GM21619 (cell line): Measurements from ENCODE around the gene RNU5B-1.
"Not testable (repeated sequence)": the region's sequence is repeated elsewhere in the genome, so short reads cannot be mapped to it uniquely, and the experiment has no call there.

ENCODE experiments used
- ATAC-seq: cut with Tn5 transposase; IDR thresholded peaks from one replicate; pipeline ENCODE4 v1.9.1; 2021; ENCODE audit not compliant: unreplicated experiment

The RNU5B-1 gene

GRCh38 chr15:65304381-65305149, at the start of gene RNU5B-1:
TSS of gene RNU5B-1 (plus strand) at chr15:65304677.
- ATAC-seq = peak; percentile 66

- ATAC-seq = no peak
These were observed 49.7 kb upstream of the RNU5B-1 start for GRCh38 chr15:65254758-65255157.

DNA sequence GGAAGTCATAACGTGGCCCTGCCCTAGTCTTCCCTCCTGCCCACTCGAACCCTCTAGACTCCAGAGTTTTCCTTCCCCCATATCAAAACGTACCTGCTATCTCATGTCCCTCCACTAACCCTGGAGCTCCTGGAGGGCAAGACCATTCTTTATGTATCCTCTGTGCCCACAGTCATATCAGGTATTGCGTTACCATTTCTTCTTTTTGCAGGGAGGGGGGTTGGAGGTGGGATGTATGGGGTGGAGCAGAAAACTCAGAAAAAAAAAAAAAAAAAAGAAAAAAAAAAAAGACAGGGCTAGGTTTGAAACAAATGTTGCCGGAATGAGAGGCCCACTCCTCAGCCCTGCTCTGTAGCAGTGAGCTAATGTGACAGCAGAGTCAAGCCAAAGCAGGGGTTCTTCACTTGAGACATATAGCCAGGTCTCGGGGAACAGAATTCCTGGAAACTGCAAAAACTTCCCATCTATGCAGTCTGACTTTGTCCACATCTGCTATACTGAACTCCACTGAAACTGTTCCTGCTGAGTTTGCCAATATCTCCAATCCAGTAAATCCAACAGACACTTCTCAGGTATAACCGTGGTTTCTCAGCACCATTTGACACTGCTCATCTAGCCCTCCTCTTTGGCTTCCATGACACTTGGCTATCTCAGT, 48.9 kb upstream of the RNU5B-1 start:
- no peak for ATAC-seq

- ATAC-seq = no peak
These were observed 45.9 kb upstream of the RNU5B-1 start for GRCh38 chr15:65258375-65259262.

- no peak for ATAC-seq
These were observed 45.1 kb upstream of the RNU5B-1 start for GRCh38 chr15:65259367-65259797.

DNA sequence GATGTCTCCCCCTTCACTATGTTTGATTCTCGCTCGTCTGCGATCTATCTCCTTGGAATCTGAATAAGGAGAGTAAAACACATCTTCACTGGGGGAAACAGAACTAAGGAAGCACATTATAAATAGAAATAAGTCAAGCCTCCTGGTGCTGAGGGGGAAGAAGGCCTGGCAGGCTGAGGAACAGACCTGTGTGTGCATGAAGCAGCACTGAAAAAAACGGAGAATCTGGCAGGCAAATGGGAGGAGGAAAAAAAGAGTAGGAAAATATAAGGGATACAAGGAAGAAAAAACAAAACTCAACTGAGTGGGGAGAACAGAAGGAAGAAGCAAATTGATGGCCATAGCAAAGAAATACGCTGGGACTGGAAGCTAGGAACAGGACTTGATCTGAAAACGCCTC, 43.5 kb upstream of the RNU5B-1 start:
- no peak for ATAC-seq

GRCh38 chr15:65263313-65263712, 41.2 kb upstream of the RNU5B-1 start:
- ATAC-seq = no peak

- no peak for ATAC-seq
These were observed 39.5 kb upstream of the RNU5B-1 start for GRCh38 chr15:65264863-65265430.

DNA sequence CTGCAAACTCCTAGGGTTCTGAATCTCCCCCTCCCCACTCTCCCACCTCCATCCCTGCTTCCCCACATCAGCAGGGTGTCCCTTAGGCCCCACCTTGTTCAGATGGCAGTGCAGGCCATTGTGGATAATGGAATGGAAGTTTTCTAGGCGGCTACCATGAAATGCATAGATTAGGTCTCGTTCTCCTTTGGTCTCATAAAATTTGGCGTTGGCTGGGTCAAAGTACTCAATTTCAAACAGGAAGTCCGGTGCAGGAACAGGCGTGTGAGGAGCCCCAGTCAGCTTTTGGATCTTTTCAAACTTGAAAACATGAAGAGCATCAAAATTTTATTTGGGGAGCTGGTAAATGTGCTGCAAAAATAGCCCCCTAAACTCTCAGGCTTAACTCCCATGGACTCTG, 38.0 kb upstream of the RNU5B-1 start:
- ATAC-seq = no peak

- ATAC-seq = no peak
These were observed 36.1 kb upstream of the RNU5B-1 start for GRCh38 chr15:65268411-65268810.

- ATAC-seq = not testable (repeated sequence)
These were observed 33.5 kb upstream of the RNU5B-1 start for GRCh38 chr15:65270811-65271545.

DNA sequence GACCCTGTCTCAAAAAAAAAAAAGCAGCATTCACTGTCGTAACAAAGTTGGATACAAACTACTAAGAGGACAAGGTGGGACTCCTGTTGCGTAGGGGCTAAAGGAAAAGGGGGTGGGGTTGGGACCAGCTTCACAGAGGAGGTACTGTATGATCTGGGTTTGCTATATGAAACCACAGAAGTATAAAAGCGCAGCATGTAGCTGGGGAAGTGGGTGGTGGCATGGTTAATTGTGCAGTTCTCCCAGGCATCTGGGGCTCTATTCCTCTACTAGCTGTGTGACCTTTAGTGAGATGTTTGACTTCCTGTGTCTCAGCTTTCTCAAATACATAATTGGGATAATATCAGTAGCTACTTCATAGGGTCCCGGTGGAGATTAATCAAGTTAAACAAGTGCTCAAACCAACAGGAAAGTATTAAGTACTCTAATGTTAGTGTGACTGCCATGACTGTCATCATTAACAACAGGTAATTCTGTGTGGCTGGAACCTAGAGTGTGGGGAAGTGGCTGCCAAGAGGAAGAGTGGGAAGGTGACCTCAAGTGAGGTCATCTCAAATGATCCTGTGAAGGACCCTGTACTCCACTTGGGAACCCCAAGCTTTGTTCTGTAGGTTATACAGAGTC, 29.3 kb upstream of the RNU5B-1 start:
- ATAC-seq = no peak

DNA sequence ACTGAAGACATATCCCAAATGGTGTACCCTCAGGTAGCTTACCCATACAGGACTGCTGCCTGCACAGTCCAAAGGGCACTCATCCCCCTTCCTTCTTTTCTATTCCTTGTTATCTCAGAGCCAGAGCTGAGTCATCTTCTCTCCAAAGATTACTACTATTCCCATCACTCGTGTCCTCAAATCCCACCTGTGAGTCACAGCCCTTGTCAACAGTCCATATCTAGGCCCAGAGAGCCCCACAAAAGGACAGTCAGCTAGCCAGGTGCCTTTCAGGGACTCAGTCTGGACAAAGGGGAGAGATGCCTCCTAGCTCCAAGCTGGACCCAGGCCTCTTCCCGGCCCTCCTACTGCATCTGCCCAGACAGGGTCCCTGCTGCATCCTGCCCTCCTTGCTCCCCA, 28.8 kb upstream of the RNU5B-1 start:
- no peak for ATAC-seq

DNA sequence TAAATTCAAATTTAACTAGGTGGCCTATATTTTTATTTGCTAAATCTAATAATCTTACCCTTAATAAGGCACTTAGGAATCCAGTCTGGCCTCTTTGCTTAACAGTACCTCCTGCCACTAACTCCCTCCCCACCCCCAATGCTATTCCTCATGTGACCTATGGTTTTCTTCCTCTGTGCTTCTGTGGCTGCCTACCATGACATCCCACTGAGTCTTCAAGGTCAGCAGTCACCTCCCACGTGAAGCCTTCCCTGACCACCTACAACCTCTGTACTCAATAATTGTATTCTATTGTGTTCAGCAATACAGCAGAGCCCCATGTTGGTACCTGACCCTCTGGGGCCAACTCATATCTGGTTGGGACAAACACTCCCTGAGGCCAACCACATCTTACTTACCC, 27.5 kb upstream of the RNU5B-1 start:
- ATAC-seq = no peak

DNA sequence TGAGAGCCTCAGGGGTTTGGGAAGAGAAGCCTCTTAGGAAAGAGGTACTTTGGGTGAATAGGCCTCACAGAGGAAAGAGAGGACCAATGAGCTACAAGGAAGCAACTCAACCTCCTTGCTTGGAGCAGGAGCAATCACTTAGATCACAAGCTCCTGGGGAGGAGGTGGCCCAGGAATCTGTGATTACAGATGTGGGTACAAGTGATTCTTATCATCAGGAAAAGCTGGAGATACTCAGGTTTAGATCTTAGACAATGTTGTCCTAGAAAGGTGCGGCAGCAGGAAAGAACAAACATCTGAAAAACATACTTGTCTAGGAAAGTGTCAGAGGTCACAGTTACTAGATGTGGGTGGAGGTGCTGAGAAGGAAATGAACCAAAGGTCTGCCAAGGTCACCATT, 26.0 kb upstream of the RNU5B-1 start:
- ATAC-seq = no peak

DNA sequence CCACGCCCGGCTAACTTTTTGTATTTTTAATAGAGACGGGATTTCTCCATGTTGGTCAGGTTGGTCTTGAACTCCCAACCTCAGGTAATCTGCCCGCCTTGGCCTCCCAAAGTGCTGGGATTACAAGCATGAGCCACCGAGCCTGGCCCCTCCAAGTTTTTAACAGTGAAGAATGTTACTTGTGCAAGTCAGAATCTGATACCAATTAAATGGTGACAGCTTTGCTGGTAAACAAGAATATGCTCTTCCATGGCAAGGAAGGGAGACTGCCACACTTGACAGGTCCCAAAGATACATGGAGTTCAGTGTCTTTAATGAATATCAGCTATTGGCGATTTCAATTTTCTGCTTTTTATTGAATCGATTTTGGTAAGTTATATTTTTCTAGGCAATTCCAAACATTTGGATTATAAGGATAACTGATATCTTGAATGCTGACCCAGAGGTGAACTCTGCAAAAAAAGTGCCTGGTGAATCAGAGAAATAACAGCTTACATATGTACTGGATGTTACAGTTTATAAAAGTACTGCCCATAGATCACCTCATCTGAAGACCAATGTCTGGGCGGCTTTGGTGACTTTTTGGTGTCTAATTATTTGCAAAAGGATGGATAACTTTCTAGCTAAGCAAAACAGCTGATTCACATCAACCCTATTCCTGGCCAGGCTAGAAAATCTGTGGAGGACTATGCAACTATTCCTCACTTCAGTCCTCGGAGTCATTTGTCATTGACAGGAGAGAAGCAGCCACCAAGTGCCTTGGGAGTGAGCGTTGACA, 19.0 kb upstream of the RNU5B-1 start:
- no peak for ATAC-seq

- peak; percentile 26 for ATAC-seq
These were observed 18.3 kb upstream of the RNU5B-1 start for GRCh38 chr15:65286069-65286703.

GRCh38 chr15:65286704-65287519, 17.6 kb upstream of the RNU5B-1 start, which contains the start of gene PARP16:
TSS of gene PARP16 (minus strand) at chr15:65286883. CDS start at chr15:65286426, 457 bp downstream.
- peak; percentile 90 for ATAC-seq
